GM19238 (cell line): ENCODE results near the gene CEP85.

Experiments
- DNase-seq: peaks from one replicate; pipeline ENCODE4 v3.0.0; 2011; ENCODE audit warnings: low spot score; ENCODE audit not compliant: insufficient read length

CEP85 gene

GRCh38 chr1:26315874-26316850 is 82.2 kb downstream of the CEP85 start:
- no peak for DNase-seq

DNA sequence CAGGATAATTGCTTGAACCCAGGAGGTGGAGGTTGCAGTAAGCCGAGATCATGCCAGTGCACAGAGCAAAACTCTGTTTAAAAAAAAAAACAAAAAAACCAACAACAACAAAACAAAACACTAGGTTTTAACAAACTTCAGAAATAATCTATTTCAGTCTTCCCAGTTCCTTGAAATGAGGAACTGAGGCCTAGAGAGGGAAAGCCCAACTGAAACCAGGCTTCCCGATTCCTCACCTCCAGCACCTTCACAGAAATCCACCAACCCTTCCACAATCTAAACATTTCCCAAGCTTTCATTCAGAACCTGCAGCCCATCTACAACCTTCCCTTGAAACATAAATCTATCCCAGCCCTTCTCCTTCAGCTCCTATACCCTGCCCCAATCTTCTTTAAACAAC is 83.1 kb downstream of the CEP85 start:
- DNase-seq, result no peak

- peak; percentile 70 for DNase-seq
Observed at GRCh38 chr1:26317612-26318337, 83.8 kb downstream of the CEP85 start, which contains the start of gene CD52. Gene CD52, plus strand, starts transcription at chr1:26317958. Its CDS starts 60 bp downstream, at chr1:26318018.

DNA sequence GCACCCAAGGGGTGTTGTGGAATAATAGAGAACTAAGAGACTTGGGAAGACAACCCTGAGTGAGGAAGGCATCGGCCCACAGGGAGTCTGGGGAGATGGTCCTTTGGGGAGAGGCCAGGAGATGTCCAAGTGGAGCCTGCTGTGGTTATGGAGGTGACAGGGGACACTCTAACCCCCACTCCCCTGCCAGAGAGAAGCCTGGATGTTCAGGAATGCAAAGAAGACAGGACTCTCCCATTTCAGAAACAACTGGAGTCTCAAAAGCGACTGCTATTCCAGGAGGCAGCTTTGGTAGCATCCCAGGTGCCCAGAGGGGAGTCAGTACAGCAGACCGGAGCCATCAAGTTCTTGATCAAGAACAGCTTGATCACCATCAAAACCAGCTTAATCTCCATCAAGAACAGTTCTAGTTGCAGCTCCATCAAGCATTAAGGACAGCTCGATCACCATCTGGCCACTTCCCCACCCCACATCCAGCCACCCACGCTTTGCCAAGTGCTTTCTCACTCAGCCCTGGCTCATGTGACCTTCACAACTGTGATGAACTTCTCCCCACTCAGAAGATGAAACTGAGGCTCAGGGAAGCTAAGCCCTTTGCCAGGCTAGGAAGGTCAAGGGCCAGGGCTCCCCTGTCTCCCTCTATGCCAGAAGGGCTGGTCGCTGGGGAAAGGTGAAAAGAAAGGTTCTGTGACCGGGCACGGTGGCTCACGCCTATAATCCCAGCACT is 84.5 kb downstream of the CEP85 start:
- DNase-seq, result no peak

- DNase-seq, result no peak
Observed at GRCh38 chr1:26320896-26321295, 86.9 kb downstream of the CEP85 start.

- DNase-seq, result peak; percentile 80
Observed at GRCh38 chr1:26321315-26322041, 87.5 kb downstream of the CEP85 start.

DNA sequence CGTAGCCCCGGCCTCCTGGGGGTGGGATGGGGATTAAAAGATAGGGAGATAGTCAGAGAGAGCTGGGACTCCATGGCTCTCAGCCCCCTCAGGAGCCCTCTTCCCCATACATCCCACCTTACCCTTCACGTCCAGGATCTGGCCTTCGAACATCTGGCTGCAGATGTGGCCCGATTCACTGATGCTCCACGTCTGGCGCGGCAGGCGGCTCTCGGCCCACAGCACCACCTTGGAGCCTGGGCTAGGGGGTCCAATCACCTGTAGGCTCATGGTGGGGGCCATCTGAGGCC is 88.0 kb downstream of the CEP85 start:
- no peak for DNase-seq

GRCh38 chr1:26323382-26323781 is 89.4 kb downstream of the CEP85 start:
- DNase-seq, result no peak

- DNase-seq, result no peak
Observed at GRCh38 chr1:26324550-26324949, 90.5 kb downstream of the CEP85 start.

DNA sequence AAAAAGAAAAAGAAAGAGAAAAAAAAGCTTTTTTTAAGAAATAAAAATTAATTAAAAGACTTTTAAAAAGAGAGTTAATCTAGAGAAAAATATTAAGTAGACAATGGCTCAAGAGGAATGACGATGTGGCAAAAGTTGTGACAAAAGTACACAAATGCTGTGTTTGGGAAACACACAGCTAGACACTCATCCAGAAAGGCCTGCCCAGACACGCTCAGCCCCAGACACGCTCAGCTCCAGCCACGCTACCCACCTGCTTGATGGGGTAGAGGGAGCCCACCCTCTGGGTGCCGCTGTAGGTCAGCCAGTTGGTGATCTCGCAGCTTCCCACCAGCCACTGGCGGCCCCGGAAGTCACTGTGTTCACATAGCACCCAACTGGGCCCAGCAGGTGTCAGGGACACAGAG is 94.0 kb downstream of the CEP85 start:
- no peak for DNase-seq
